ENCODE measurements around the gene SERPINE1. TPM values are rescaled to one million over a fixed set of nuclear protein-coding genes. Genes with fewer than 3 reads are reported as not detected.

The SERPINE1 gene
- 0.97 and 2.0 TPM in 2 replicates for total RNA-seq (2014; rRNA removed; shearing (Covaris generic))
- polyA plus RNA-seq (2016; fragmentation: Nextera tagmentation; extraction: Ambion mirVana) = 0.63 and 1.2 TPM in 2 replicates
- long read RNA-seq = 0 reads

DNA sequence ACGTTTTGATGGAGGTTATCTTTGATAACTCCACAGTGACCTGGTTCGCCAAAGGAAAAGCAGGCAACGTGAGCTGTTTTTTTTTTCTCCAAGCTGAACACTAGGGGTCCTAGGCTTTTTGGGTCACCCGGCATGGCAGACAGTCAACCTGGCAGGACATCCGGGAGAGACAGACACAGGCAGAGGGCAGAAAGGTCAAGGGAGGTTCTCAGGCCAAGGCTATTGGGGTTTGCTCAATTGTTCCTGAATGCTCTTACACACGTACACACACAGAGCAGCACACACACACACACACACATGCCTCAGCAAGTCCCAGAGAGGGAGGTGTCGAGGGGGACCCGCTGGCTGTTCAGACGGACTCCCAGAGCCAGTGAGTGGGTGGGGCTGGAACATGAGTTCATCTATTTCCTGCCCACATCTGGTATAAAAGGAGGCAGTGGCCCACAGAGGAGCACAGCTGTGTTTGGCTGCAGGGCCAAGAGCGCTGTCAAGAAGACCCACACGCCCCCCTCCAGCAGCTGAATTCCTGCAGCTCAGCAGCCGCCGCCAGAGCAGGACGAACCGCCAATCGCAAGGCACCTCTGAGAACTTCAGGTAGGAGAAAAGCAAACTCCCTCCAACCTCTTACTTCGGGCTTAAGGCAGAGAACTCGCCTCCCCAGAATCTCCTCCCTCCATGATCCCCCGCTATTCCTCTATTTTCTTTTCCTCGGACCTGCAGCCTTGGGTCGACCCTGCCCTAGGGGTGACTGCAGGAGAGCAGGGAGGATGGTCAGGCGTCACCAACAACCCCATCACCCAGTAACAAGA, at the start of gene SERPINE1:
Gene SERPINE1 (plus strand): TSS at position 454 of the 809 bp plus-strand sequence. CDS start 1,290 bp downstream, outside the sequence.
- Histone ChIP-seq H3F3A (replicated peaks; ENCODE audit: low read depth) (0 out of 2 replicates have a peak, but pooled peaks cover 6% of the 10 kb centered on the region), H3K4me3 (peak within 1 kb of the TSS; percentile 37; the same call in 1 of the 2 replicates), H4K20me1 (replicated peaks; ENCODE audit: insufficient read depth) (no peaks in the 10 kb centered on the region), H3K9me2 (ENCODE audit: insufficient read depth) (no peaks in the 10 kb centered on the region), H3K36me3 (ENCODE audit: insufficient read depth) (no peaks in the 10 kb centered on the region), H3K4me2 (peak within 1 kb of the TSS; percentile 65), H3K27ac (ENCODE audit: low read depth) (no peak within 1 kb of the TSS), H2AFZ (peak within 1 kb of the TSS; percentile 93), H3K4me1 (ENCODE audit: insufficient read depth) (peaks cover 37% of the 10 kb centered on the region; the same call in 1 of the 2 replicates), H3K79me2 (replicated peaks; ENCODE audit: insufficient read depth) (no peaks in the 10 kb centered on the region), H3K27me3 (ENCODE audit: insufficient read depth) (no peaks in the 10 kb centered on the region)
- H3K9me3 Mint-ChIP-seq = peaks cover 8% of the 10 kb centered on the region; the same call in 2 of the 3 replicates
- no peak within 1 kb of the TSS for H3K27ac Mint-ChIP-seq
- ATAC-seq = peak; percentile 83
- DNase-seq (ENCODE audit: low spot score) = peak; percentile 82
- H3K27me3 Mint-ChIP-seq (ENCODE audit: insufficient read depth, low read depth, poor library complexity) = peaks cover 21% of the 10 kb centered on the region
- peak within 1 kb of the TSS; percentile 50 for H3K4me3 Mint-ChIP-seq
- H3K4me1 Mint-ChIP-seq = peaks cover 32% of the 10 kb centered on the region
- peak; percentile 39 to 46 for TF ChIP-seq CTCF (conservative IDR thresholded peaks at IDR 0.05; ENCODE audit: low read depth in 2 of 2)
- TF ChIP-seq, protein P1, sequence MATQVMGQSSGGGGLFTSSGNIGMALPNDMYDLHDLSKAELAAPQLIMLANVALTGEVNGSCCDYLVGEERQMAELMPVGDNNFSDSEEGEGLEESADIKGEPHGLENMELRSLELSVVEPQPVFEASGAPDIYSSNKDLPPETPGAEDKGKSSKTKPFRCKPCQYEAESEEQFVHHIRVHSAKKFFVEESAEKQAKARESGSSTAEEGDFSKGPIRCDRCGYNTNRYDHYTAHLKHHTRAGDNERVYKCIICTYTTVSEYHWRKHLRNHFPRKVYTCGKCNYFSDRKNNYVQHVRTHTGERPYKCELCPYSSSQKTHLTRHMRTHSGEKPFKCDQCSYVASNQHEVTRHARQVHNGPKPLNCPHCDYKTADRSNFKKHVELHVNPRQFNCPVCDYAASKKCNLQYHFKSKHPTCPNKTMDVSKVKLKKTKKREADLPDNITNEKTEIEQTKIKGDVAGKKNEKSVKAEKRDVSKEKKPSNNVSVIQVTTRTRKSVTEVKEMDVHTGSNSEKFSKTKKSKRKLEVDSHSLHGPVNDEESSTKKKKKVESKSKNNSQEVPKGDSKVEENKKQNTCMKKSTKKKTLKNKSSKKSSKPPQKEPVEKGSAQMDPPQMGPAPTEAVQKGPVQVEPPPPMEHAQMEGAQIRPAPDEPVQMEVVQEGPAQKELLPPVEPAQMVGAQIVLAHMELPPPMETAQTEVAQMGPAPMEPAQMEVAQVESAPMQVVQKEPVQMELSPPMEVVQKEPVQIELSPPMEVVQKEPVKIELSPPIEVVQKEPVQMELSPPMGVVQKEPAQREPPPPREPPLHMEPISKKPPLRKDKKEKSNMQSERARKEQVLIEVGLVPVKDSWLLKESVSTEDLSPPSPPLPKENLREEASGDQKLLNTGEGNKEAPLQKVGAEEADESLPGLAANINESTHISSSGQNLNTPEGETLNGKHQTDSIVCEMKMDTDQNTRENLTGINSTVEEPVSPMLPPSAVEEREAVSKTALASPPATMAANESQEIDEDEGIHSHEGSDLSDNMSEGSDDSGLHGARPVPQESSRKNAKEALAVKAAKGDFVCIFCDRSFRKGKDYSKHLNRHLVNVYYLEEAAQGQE (IDR thresholded peaks at IDR 0.05; ENCODE audit: unreplicated experiment) = no peak
- peaks cover 10% of the 10 kb centered on the region; the same call in 1 of the 3 replicates for H3K36me3 Mint-ChIP-seq (ENCODE audit: low read depth)

- H3K4me2 ChIP-seq = no peak overlapping the region
- TF ChIP-seq CTCF (conservative IDR thresholded peaks at IDR 0.05; ENCODE audit: low read depth in 2 of 2) = peak; percentile 96 to 99
- TF ChIP-seq NANOG (IDR thresholded peaks at IDR 0.05; ENCODE audit: borderline replicate concordance) = peak; percentile 17; the same call in 1 of the 2 replicates
- TF ChIP-seq, protein P1 (IDR thresholded peaks at IDR 0.05; ENCODE audit: unreplicated experiment) = no peak
- TF ChIP-seq, protein P2, sequence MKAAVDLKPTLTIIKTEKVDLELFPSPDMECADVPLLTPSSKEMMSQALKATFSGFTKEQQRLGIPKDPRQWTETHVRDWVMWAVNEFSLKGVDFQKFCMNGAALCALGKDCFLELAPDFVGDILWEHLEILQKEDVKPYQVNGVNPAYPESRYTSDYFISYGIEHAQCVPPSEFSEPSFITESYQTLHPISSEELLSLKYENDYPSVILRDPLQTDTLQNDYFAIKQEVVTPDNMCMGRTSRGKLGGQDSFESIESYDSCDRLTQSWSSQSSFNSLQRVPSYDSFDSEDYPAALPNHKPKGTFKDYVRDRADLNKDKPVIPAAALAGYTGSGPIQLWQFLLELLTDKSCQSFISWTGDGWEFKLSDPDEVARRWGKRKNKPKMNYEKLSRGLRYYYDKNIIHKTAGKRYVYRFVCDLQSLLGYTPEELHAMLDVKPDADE (IDR thresholded peaks at IDR 0.05) = no peak
- no peaks in the 10 kb centered on the region for H3K36me3 Mint-ChIP-seq (ENCODE audit: low read depth)
- H3K4me3 ChIP-seq = no peak overlapping the region
- DNase-seq (ENCODE audit: low spot score) (peak; percentile 96), ATAC-seq (peak; percentile 99)
- H3F3A ChIP-seq (replicated peaks; ENCODE audit: low read depth) = no peaks in the 10 kb centered on the region
- H3K27ac Mint-ChIP-seq = no peak overlapping the region
- no peak overlapping the region for H3K27ac ChIP-seq (ENCODE audit: low read depth)
- H3K4me1 ChIP-seq (ENCODE audit: insufficient read depth) = no peaks in the 10 kb centered on the region
- H3K4me3 Mint-ChIP-seq = no peak overlapping the region; the same call in 2 of the 3 replicates
- no peaks in the 10 kb centered on the region for H3K27me3 ChIP-seq (ENCODE audit: insufficient read depth)
- no peaks in the 10 kb centered on the region for H3K79me2 ChIP-seq (replicated peaks; ENCODE audit: insufficient read depth)
- H3K36me3 ChIP-seq (ENCODE audit: insufficient read depth) = no peaks in the 10 kb centered on the region
- no peaks in the 10 kb centered on the region for H3K9me3 Mint-ChIP-seq
- no peaks in the 10 kb centered on the region for H4K20me1 ChIP-seq (replicated peaks; ENCODE audit: insufficient read depth)
- no peaks in the 10 kb centered on the region for H3K9me2 ChIP-seq (ENCODE audit: insufficient read depth)
- H3K4me1 Mint-ChIP-seq = peaks cover 2% of the 10 kb centered on the region; the same call in 2 of the 3 replicates
- H3K27me3 Mint-ChIP-seq (ENCODE audit: insufficient read depth, low read depth, poor library complexity) = peaks cover 7% of the 10 kb centered on the region
- H2AFZ ChIP-seq = no peak overlapping the region
Observed at GRCh38 chr7:101077303-101078086, 49.4 kb upstream of the SERPINE1 start.

All from GM23338 (cell line).